ENCODE data around the gene ALDH3B2.

GRCh38 chr11:67673902-67674301 is 521 bp downstream of the ALDH3B2 start:
- no peak for TF ChIP-seq CTCF (conservative IDR thresholded peaks at IDR 0.05)
- no peak for TF ChIP-seq ZFX (IDR thresholded peaks at IDR 0.05)

Data from C4-2B (cell line).